AG09309 (cell line): ENCODE data around the gene MAP3K6.

ENCODE experiments used
- DNase-seq: peaks from one replicate; pipeline ENCODE4 v3.0.0-alpha.2; 2010; ENCODE audit warnings: low read depth
- H3K4me3 ChIP-seq: 2 replicates; pipeline ENCODE4 v1.5.1; 2011; ENCODE audit warnings: mild to moderate bottlenecking, low read depth, low read length, moderate library complexity; ENCODE audit not compliant: control insufficient read depth
- CTCF ChIP-seq: IDR thresholded peaks from 2 replicates; pipeline ENCODE4 v1.5.1; 2011; ENCODE audit warnings: mild to moderate bottlenecking, low read depth, low read length, inconsistent platforms; ENCODE audit not compliant: insufficient read depth, control insufficient read depth; ENCODE audit errors: missing control alignments

The MAP3K6 gene

GRCh38 chr1:27402349-27402754, 35.6 kb upstream of the MAP3K6 start:
- DNase-seq = peak; percentile 35
- no peak overlapping the region for H3K4me3 ChIP-seq

GRCh38 chr1:27400963-27401341, 34.2 kb upstream of the MAP3K6 start:
- no peak overlapping the region for H3K4me3 ChIP-seq
- no peak for TF ChIP-seq CTCF

More at GRCh38 chr1:27402349-27402754, 35.6 kb upstream of the MAP3K6 start:
- TF ChIP-seq CTCF = peak; percentile 77

GRCh38 chr1:27400082-27400962, 33.6 kb upstream of the MAP3K6 start:
- no peak for DNase-seq
- no peak for TF ChIP-seq CTCF
- no peak overlapping the region for H3K4me3 ChIP-seq

More at GRCh38 chr1:27400963-27401341, 34.2 kb upstream of the MAP3K6 start:
- DNase-seq = no peak

GRCh38 chr1:27399251-27400025, 32.7 kb upstream of the MAP3K6 start:
- no peak for TF ChIP-seq CTCF
- no peak for DNase-seq
- no peak overlapping the region for H3K4me3 ChIP-seq

- TF ChIP-seq CTCF = no peak
- H3K4me3 ChIP-seq = no peak overlapping the region
Observed at GRCh38 chr1:27398405-27399149, 31.8 kb upstream of the MAP3K6 start.

GRCh38 chr1:27397749-27398148, 31.0 kb upstream of the MAP3K6 start:
- no peak overlapping the region for H3K4me3 ChIP-seq
- TF ChIP-seq CTCF = no peak
- no peak for DNase-seq

More at GRCh38 chr1:27398405-27399149, 31.8 kb upstream of the MAP3K6 start:
- DNase-seq = no peak
